HepG2 (cell line): Measurements from ENCODE around the gene DNAJB2. TPM values are rescaled to one million over a fixed set of nuclear protein-coding genes. Genes with fewer than 3 reads are reported as not detected.

Experiments
- ARNT ChIP-seq: fragments of 450-650 bp; IDR thresholded peaks from 2 replicates; pipeline ENCODE4 v1.6.1; 2017
- ARNT2 ChIP-seq: sonication (generic); formaldehyde crosslinking; IDR thresholded peaks from 2 replicates; pipeline ENCODE4 v1.8.0; 2022; ENCODE audit warnings: mild to moderate bottlenecking, low read depth, missing genetic modification reagents, moderate library complexity
- ARNTL ChIP-seq: sonication (generic); formaldehyde crosslinking; IDR thresholded peaks from 2 replicates; pipeline ENCODE4 v1.4.0; 2020; ENCODE audit warnings: mild to moderate bottlenecking, missing genetic modification reagents
- ATAD3A ChIP-seq: sonication (generic); formaldehyde crosslinking; IDR thresholded peaks from 2 replicates; pipeline ENCODE4 v1.4.0; 2020; ENCODE audit warnings: missing genetic modification reagents
- E2F2 ChIP-seq: sonication (generic); formaldehyde crosslinking; IDR thresholded peaks from 2 replicates; pipeline ENCODE4 v1.4.0; 2020; ENCODE audit warnings: missing genetic modification reagents, borderline replicate concordance
- GRHL1 ChIP-seq: sonication (generic); formaldehyde crosslinking; conservative IDR thresholded peaks from 2 replicates; pipeline ENCODE4 v1.8.0; 2022; ENCODE audit warnings: missing genetic modification reagents
- JUN ChIP-seq: sonication (generic); formaldehyde crosslinking; IDR thresholded peaks from 2 replicates; pipeline ENCODE4 v1.4.0; 2020; ENCODE audit warnings: mild to moderate bottlenecking, missing genetic modification reagents
- MAF1 ChIP-seq: sonication (generic); formaldehyde crosslinking; IDR thresholded peaks from 2 replicates; pipeline ENCODE4 v1.5.0; 2020; ENCODE audit warnings: missing genetic modification reagents, borderline replicate concordance
- MAFG ChIP-seq: sonication (generic); formaldehyde crosslinking; IDR thresholded peaks from 2 replicates; pipeline ENCODE4 v1.5.1; 2020; ENCODE audit warnings: mild to moderate bottlenecking, missing genetic modification reagents
- NKX3-1 ChIP-seq: sonication (generic); formaldehyde crosslinking; IDR thresholded peaks from 2 replicates; pipeline ENCODE4 v1.5.0; 2020; ENCODE audit warnings: missing genetic modification reagents
- NR3C1 ChIP-seq: sonication (generic); formaldehyde crosslinking; IDR thresholded peaks from 2 replicates; pipeline ENCODE4 v1.4.0; 2020; ENCODE audit warnings: missing genetic modification reagents
- RARG ChIP-seq: sonication (generic); formaldehyde crosslinking; IDR thresholded peaks from 2 replicates; pipeline ENCODE4 v1.4.0; 2020; ENCODE audit warnings: low read depth, mild to moderate bottlenecking, missing genetic modification reagents
- UBTF ChIP-seq: sonication (generic); formaldehyde crosslinking; IDR thresholded peaks from 2 replicates; pipeline ENCODE4 v1.4.0; 2020; ENCODE audit warnings: mild to moderate bottlenecking, missing genetic modification reagents
- ZBTB14 ChIP-seq: sonication (generic); formaldehyde crosslinking; IDR thresholded peaks from 2 replicates; pipeline ENCODE4 v1.4.0; 2020; ENCODE audit warnings: missing genetic modification reagents
- ZBTB3 ChIP-seq: sonication (generic); formaldehyde crosslinking; IDR thresholded peaks from 2 replicates; pipeline ENCODE4 v1.4.0; 2020; ENCODE audit warnings: low read depth, mild to moderate bottlenecking, moderate library complexity, missing genetic modification reagents, borderline replicate concordance
- ZNF331 ChIP-seq: sonication (generic); formaldehyde crosslinking; IDR thresholded peaks from 2 replicates; pipeline ENCODE4 v1.4.0; 2020; ENCODE audit warnings: missing genetic modification reagents
- ZNF569 ChIP-seq: sonication (generic); formaldehyde crosslinking; IDR thresholded peaks from 2 replicates; pipeline ENCODE4 v1.5.0; 2020; ENCODE audit warnings: mild to moderate bottlenecking, missing genetic modification reagents, moderate library complexity, borderline replicate concordance
- ZNF839 ChIP-seq: sonication (generic); formaldehyde crosslinking; IDR thresholded peaks from 2 replicates; pipeline ENCODE4 v1.4.0; 2020; ENCODE audit warnings: missing genetic modification reagents, mild to moderate bottlenecking, borderline replicate concordance
- ZZZ3 ChIP-seq: sonication (generic); formaldehyde crosslinking; IDR thresholded peaks from 2 replicates; pipeline ENCODE4 v1.4.0; 2020; ENCODE audit warnings: missing genetic modification reagents, mild to moderate bottlenecking, borderline replicate concordance
- polyA plus RNA-seq, 8 experiments: library from polyadenylated mRNA; depleted of rRNA in 3 of 8; stranded (reverse) in 7 of 8; unstranded in 1 of 8; fragments of >200 nt; fragmentation: Illumina TruSeq in 4 of 8; extraction: Trizol in 4 of 8; gene quantifications; 2 replicates each; pipeline versions ENCODE4 v1.2.1 to v1.2.3, GENCODE V29; 2011 to 2016; ENCODE audit warnings: low read depth in 4 of 8, missing spikeins in 1 of 8, mixed read lengths in 1 of 8; ENCODE audit not compliant: insufficient read depth in 1 of 8
- total RNA-seq, 5 experiments: library from RNA; depleted of rRNA; stranded (reverse); fragments of >200 nt; fragmentation: Illumina TruSeq; extraction: Trizol; gene quantifications; 2 replicates each; pipeline ENCODE4 v1.2.3, GENCODE V29; 2016; ENCODE audit warnings: low read depth in 1 of 5

The DNAJB2 gene
- total and polyA plus RNA-seq, 2 of the 13 experiments (the other 11 are each of a cell fraction or from before 2014, with no cell fraction given): 21.3 to 31.1 TPM

- no peak for TF ChIP-seq ZBTB14 (CRISPR knock-in tag)
- TF ChIP-seq ARNT2: no peak; the same call in 1 of the 2 replicates
- no peak for TF ChIP-seq JUN (CRISPR knock-in tag)
- no peak for TF ChIP-seq ZBTB3 (CRISPR knock-in tag)
- no peak for TF ChIP-seq E2F2 (CRISPR knock-in tag)
- TF ChIP-seq ARNT: no peak
- TF ChIP-seq ZNF839 (CRISPR knock-in tag): no peak; the same call in 1 of the 2 replicates
- TF ChIP-seq ARNTL (CRISPR knock-in tag): no peak
- TF ChIP-seq NKX3-1 (CRISPR knock-in tag): no peak
- TF ChIP-seq ZNF569 (CRISPR knock-in tag): no peak
- TF ChIP-seq GRHL1: no peak
- no peak for TF ChIP-seq MAF1 (CRISPR knock-in tag)
- no peak; the same call in 1 of the 2 replicates for TF ChIP-seq UBTF (CRISPR knock-in tag)
- no peak for TF ChIP-seq NR3C1 (CRISPR knock-in tag)
- TF ChIP-seq ZZZ3 (CRISPR knock-in tag): no peak
- TF ChIP-seq ZNF331 (CRISPR knock-in tag): peak; percentile 66; the same call in 1 of the 2 replicates
- TF ChIP-seq MAFG: no peak
- TF ChIP-seq ATAD3A (CRISPR knock-in tag): no peak
- no peak for TF ChIP-seq RARG (CRISPR knock-in tag)
Measured at GRCh38 chr2:219277703-219278654, 1.2 kb upstream of the DNAJB2 start (continued).
